Prostate gland (tissue), 2 donors: ENCODE measurements around the gene TMEM151A. TPM values are rescaled to one million over a fixed set of nuclear protein-coding genes. Genes with fewer than 3 reads are reported as not detected.
A peak's percentile ranks its signal among the peaks of the same experiment; 100 is the strongest.
"Not testable (repeated sequence)": the region's sequence is repeated elsewhere in the genome, so short reads cannot be mapped to it uniquely, and the experiment has no call there.

Experiments
- DNase-seq: peaks from one replicate; pipeline ENCODE4 v3.0.0-alpha.2; 2019; ENCODE audit warnings: low spot score
- H3K27ac ChIP-seq, 2 donors: fragments of 200-600 bp; sonication (generic); 2 replicates each; pipeline ENCODE4 v1.5.1; 2017 to 2019
- H3K27me3 ChIP-seq: fragments of 200-600 bp; sonication (generic); replicated peaks from 2 replicates; pipeline ENCODE4 v1.5.1; 2019; ENCODE audit not compliant: insufficient read depth
- H3K36me3 ChIP-seq, 2 donors: fragments of 200-600 bp; sonication (generic); 1 replicate in 1 of 2; 2 replicates in 1 of 2; pipeline versions ENCODE4 v1.5.1 to v1.8.1; 2017 to 2019
- H3K4me1 ChIP-seq: fragments of 200-600 bp; sonication (generic); replicated peaks from 2 replicates; pipeline ENCODE4 v1.5.1; 2019
- H3K4me3 ChIP-seq, 2 donors: fragments of 200-600 bp; sonication (generic); 2 replicates each; pipeline ENCODE4 v1.5.1; 2017 to 2019
- H3K9me3 ChIP-seq: fragments of 200-600 bp; sonication (generic); 2 replicates; pipeline ENCODE4 v1.5.1; 2017
- CTCF ChIP-seq, 4 experiments: fragments of 200-600 bp in 2 of 4; fragments of 450-650 bp in 2 of 4; sonication (generic) in 2 of 4; IDR thresholded peaks; 1 replicate in 3 of 4; 2 replicates in 1 of 4; pipeline ENCODE4 v1.5.1; 2016 to 2019; ENCODE audit warnings: antibody characterized with exemption in 4 of 4, mild to moderate bottlenecking in 2 of 4, moderate library complexity in 2 of 4
- POLR2A ChIP-seq: fragments of 450-650 bp; IDR thresholded peaks from one replicate; pipeline ENCODE4 v1.6.1; 2016; ENCODE audit warnings: antibody characterized with exemption, mild to moderate bottlenecking
- POLR2AphosphoS5 ChIP-seq: sonication (generic); formaldehyde crosslinking; IDR thresholded peaks from one replicate; pipeline ENCODE4 v1.6.1; 2017; ENCODE audit warnings: antibody characterized with exemption
- WGBS: methylation state at CpG from one replicate; pipeline ENCODE4 v1.1.5; 2018; 5-methylcytosine and 5-hydroxymethylcytosine counted together
- intact Hi-C: fragments of 100-400 bp; cut with DNase I; formaldehyde crosslinking; loops from one replicate; pipeline ENCODE4 v1.14.2; 2022
- total RNA-seq, 2 donors: library from RNA; depleted of rRNA; stranded (reverse); fragments of >200 nt; gene quantifications; one replicate each; pipeline ENCODE4 v1.1.0, GENCODE V29; 2016

Gene TMEM151A
- total RNA-seq, 2 donors from 2014 or later, result 0.17 to 0.50 TPM

- Histone ChIP-seq H3K27me3 (peaks cover 3% of the 10 kb centered on the region), H3K4me3 (no peak overlapping the region), H3K27ac (no peak overlapping the region), H3K4me1 (no peaks in the 10 kb centered on the region), H3K9me3 (no peaks in the 10 kb centered on the region), H3K36me3 (no peaks in the 10 kb centered on the region)
- intact Hi-C loops, result no loop called here
- TF ChIP-seq CTCF (IDR thresholded peaks at IDR 0.05), result no peak
- no peak for TF ChIP-seq POLR2AphosphoS5
- TF ChIP-seq POLR2A, result no peak
- DNase-seq, result no peak
- WGBS, result 52% methylated on average over 8 of the region's 8 CpGs
These were observed 5.9 kb downstream of the TMEM151A start for GRCh38 chr11:66297610-66298009.

- WGBS, result 55% methylated on average over 3 of the region's 3 CpGs
- no peak for DNase-seq
- Histone ChIP-seq H3K9me3 (no peaks in the 10 kb centered on the region), H3K27ac (no peak overlapping the region), H3K27me3 (peaks cover 3% of the 10 kb centered on the region), H3K4me3 (no peak overlapping the region), H3K36me3 (no peaks in the 10 kb centered on the region), H3K4me1 (no peaks in the 10 kb centered on the region)
- intact Hi-C loops, result no loop called here
- no peak for TF ChIP-seq POLR2AphosphoS5
- TF ChIP-seq POLR2A, result no peak
- TF ChIP-seq CTCF (IDR thresholded peaks at IDR 0.05), result no peak
These were observed 7.5 kb downstream of the TMEM151A start for GRCh38 chr11:66299186-66299585.

GRCh38 chr11:66302656-66303055 is 11.0 kb downstream of the TMEM151A start:
- no peaks in the 10 kb centered on the region for H3K36me3 ChIP-seq
- 87% methylated on average over 12 of the region's 12 CpGs for WGBS
- intact Hi-C loops, result no loop called here

GRCh38 chr11:66309475-66309874 is 17.8 kb downstream of the TMEM151A start:
- H3K27ac ChIP-seq, result no peak overlapping the region
- intact Hi-C loops, result no loop called here
- 58% methylated on average over 3 of the region's 3 CpGs for WGBS
- no peaks in the 10 kb centered on the region for H3K36me3 ChIP-seq
- H3K4me1 ChIP-seq, result no peaks in the 10 kb centered on the region
- no peaks in the 10 kb centered on the region for H3K9me3 ChIP-seq
- TF ChIP-seq POLR2A (no peak), POLR2AphosphoS5 (no peak), CTCF (IDR thresholded peaks at IDR 0.05) (no peak)
- no peak overlapping the region for H3K4me3 ChIP-seq
- H3K27me3 ChIP-seq, result no peaks in the 10 kb centered on the region
- no peak for DNase-seq

More at GRCh38 chr11:66302656-66303055, 11.0 kb downstream of the TMEM151A start:
- no peaks in the 10 kb centered on the region for H3K4me1 ChIP-seq
- no peaks in the 10 kb centered on the region for H3K9me3 ChIP-seq
- no peak for TF ChIP-seq POLR2A
- TF ChIP-seq POLR2AphosphoS5, result no peak
- TF ChIP-seq CTCF (IDR thresholded peaks at IDR 0.05), result no peak
- H3K27ac ChIP-seq, result no peak overlapping the region
- DNase-seq, result no peak
- no peaks in the 10 kb centered on the region for H3K27me3 ChIP-seq
- no peak overlapping the region for H3K4me3 ChIP-seq

DNA sequence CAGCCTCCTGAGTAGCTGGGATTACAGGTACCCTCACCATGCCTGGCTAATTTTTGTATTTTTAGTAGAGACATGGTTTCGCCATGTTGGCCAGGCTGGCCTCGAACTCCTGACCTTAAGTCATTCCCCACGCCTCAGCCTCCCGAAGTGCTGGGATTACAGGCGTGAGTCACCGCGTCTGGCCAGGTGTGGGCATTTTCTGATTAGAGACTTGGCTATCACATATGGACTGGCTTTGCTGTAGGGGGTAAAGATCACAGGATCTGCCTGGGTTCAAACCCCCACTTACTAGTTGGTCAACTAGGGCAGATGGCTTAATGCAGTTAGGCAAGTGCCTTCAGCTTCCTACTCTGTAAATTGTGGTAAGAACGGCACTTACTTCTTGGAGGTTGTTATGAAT is 18.6 kb downstream of the TMEM151A start:
- H3K27me3 ChIP-seq, result no peaks in the 10 kb centered on the region
- no peak overlapping the region for H3K27ac ChIP-seq
- TF ChIP-seq POLR2A (no peak), CTCF (IDR thresholded peaks at IDR 0.05) (no peak), POLR2AphosphoS5 (no peak)
- H3K4me1 ChIP-seq, result no peaks in the 10 kb centered on the region
- no peak for DNase-seq
- WGBS, result 86% methylated on average over 8 of the region's 8 CpGs
- intact Hi-C loops, result loop anchor here (2.0 kb wide), 1 partner anchor 78 kb away; no protein-coding TSS in a partner anchor
- H3K9me3 ChIP-seq, result no peaks in the 10 kb centered on the region
- H3K36me3 ChIP-seq, result no peaks in the 10 kb centered on the region
- no peak overlapping the region for H3K4me3 ChIP-seq

DNA sequence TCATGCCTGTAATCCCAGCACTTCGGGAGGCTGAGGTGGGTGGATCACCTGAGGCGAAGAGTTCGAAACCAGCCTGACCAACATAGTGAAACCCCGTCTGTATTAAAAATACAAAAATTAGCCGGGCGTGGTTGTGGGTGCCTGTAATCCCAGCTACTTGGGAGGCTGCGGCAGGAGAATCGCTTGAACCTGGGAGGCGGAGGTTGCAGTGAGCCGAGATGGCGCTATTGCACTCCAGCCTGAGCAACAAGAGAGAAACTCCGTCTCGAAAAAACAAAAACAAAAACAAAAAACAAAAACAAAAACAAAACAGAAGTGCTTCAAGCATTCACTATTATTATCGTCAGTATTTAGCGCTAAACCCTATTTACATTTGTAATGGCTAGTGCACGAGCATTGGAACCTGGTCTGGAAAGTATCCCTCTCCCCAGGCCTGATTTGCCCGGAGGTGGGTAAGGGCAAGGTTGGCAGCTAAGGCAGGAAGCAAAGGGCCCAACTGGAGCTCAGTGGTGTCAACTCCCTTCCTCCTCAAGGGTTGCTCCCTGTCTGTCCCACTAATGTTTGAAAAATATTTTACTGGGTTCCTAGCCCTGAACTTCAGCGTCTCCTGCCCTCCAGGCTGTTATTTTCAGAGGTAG is 19.2 kb downstream of the TMEM151A start:
- H3K4me1 ChIP-seq, H3K36me3 ChIP-seq, H3K9me3 ChIP-seq, H3K27me3 ChIP-seq, H3K4me3 ChIP-seq, DNase-seq: not testable (repeated sequence)
- peak overlapping the region in 1 of 2 donors; percentile 82 for H3K27ac ChIP-seq
- 87% methylated on average over 18 of the region's 18 CpGs for WGBS
- intact Hi-C loops, result loop anchor here (2.0 kb wide), 1 partner anchor 78 kb away; no protein-coding TSS in a partner anchor
